HepG2 (cell line): ENCODE data around the gene NAV1. TPM values are rescaled to one million over a fixed set of nuclear protein-coding genes. Genes with fewer than 3 reads are reported as not detected.

Source experiments
- ATAC-seq: fragments of 200-7000 bp; cut with Tn5 transposase; 3 replicates; pipeline ENCODE4 v1.9.1; 2020; ENCODE audit warnings: mild to moderate bottlenecking, moderate library complexity
- BruUV-seq: library from RNA; stranded (reverse); fragments of 400-500 nt; replicated peaks from 2 replicates; lab custom pipeline; 2021; lab: Mats Ljungman, UMichigan
- CTCF ChIA-PET: fragments of 300-600 bp; formaldehyde crosslinking; extraction: SDS; loops from one replicate; lab custom pipeline; 2021; ENCODE audit warnings: low total read pairs, inconsistent platforms, low intra/inter-chr PET ratio; lab: Yijun Ruan, JAX
- POLR2A ChIA-PET: fragments of 350-600 bp; sonication (Branson Sonifier 250); formaldehyde crosslinking; loops from one replicate; lab custom pipeline; 2020; ENCODE audit warnings: antibody characterized with exemption, inconsistent platforms; lab: Yijun Ruan, JAX
- DNase-seq: peaks from one replicate; pipeline ENCODE4 v3.0.0-alpha.2; 2015; ENCODE audit warnings: low spot score
- FAIRE-seq: peaks from 3 replicates; lab custom pipeline; 2011; peaks lifted over from hg19 to GRCh38; lab: Jason Lieb, UNC
- H2AFZ ChIP-seq: one replicate; pipeline ENCODE4 v1.6.1; 2011; ENCODE audit warnings: low read length, inconsistent platforms
- H3K27ac ChIP-seq: fragments of 300-600 bp; 3 replicates; pipeline ENCODE4 v1.8.0; 2011; ENCODE audit warnings: mixed run types, mild to moderate bottlenecking, mixed read lengths, low read length, inconsistent platforms; ENCODE audit not compliant: insufficient read depth; ENCODE audit errors: extremely low read length
- H3K27me3 ChIP-seq, 2 experiments: fragments of 200-600 bp in 1 of 2; 2 replicates in 1 of 2; 3 replicates in 1 of 2; pipeline versions ENCODE4 v1.6.0 to v1.8.0; 2011; ENCODE audit warnings: low read length in 2 of 2, mild to moderate bottlenecking in 2 of 2, moderate library complexity in 2 of 2, inconsistent platforms in 1 of 2; ENCODE audit not compliant: insufficient read depth in 2 of 2, control insufficient read depth in 1 of 2
- H3K36me3 ChIP-seq, 2 experiments: fragments of 200-600 bp in 1 of 2; replicated peaks in 1 of 2; 2 replicates in 1 of 2; 3 replicates in 1 of 2; pipeline versions ENCODE4 v1.5.1 to v1.8.0; 2011; ENCODE audit warnings: low read length in 2 of 2, inconsistent platforms in 1 of 2; ENCODE audit not compliant: insufficient read depth in 2 of 2, control insufficient read depth in 1 of 2
- H3K4me1 ChIP-seq: 2 replicates; pipeline ENCODE4 v1.5.1; 2012; ENCODE audit warnings: low read length, inconsistent platforms; ENCODE audit not compliant: insufficient read depth
- H3K4me2 ChIP-seq: 2 replicates; pipeline ENCODE4 v1.6.0; 2011; ENCODE audit warnings: low read depth, low read length, inconsistent platforms
- H3K4me3 ChIP-seq, 3 experiments: fragments of 200-600 bp in 1 of 3; sonication (generic), shearing (Covaris generic) in 1 of 3; replicated peaks in 1 of 3; 2 replicates each; pipeline ENCODE4 v1.5.1; 2011 to 2016; ENCODE audit warnings: low read length in 3 of 3, inconsistent platforms in 2 of 3, low read depth in 2 of 3, mild to moderate bottlenecking in 2 of 3, control low read depth in 1 of 3, mixed read lengths in 1 of 3; ENCODE audit not compliant: insufficient read depth in 1 of 3
- H3K79me2 ChIP-seq: one replicate; pipeline ENCODE4 v1.6.1; 2011; ENCODE audit warnings: low read length, inconsistent platforms; ENCODE audit not compliant: insufficient read depth
- H3K9ac ChIP-seq: 2 replicates; pipeline ENCODE4 v1.6.0; 2011; ENCODE audit warnings: mild to moderate bottlenecking, low read depth, low read length, inconsistent platforms; ENCODE audit not compliant: insufficient read depth
- H3K9me3 ChIP-seq: 2 replicates; pipeline ENCODE4 v1.5.1; 2012; ENCODE audit warnings: mild to moderate bottlenecking, low read length
- H4K20me1 ChIP-seq: 2 replicates; pipeline ENCODE4 v1.6.0; 2011; ENCODE audit warnings: inconsistent platforms, mild to moderate bottlenecking, low read length, moderate library complexity; ENCODE audit not compliant: insufficient read depth
- HNRNPLL ChIP-seq: fragments of 200-400 bp; formaldehyde crosslinking; IDR thresholded peaks from 2 replicates; pipeline ENCODE4 v1.6.1; 2017; ENCODE audit warnings: mild to moderate bottlenecking, low read depth, low read length; ENCODE audit not compliant: poor library complexity, severe bottlenecking
- PAWR ChIP-seq: sonication (generic); formaldehyde crosslinking; IDR thresholded peaks from 2 replicates; pipeline ENCODE4 v1.4.0; 2020; ENCODE audit warnings: missing genetic modification reagents, mild to moderate bottlenecking, borderline replicate concordance
- ZBTB10 ChIP-seq: sonication (generic); formaldehyde crosslinking; IDR thresholded peaks from 2 replicates; pipeline ENCODE4 v1.4.0; 2020; ENCODE audit warnings: missing genetic modification reagents, borderline replicate concordance
- ZBTB8A ChIP-seq: sonication (generic); formaldehyde crosslinking; IDR thresholded peaks from 2 replicates; pipeline ENCODE4 v1.4.0; 2020; ENCODE audit warnings: mild to moderate bottlenecking, low read depth, missing genetic modification reagents, borderline replicate concordance
- ZNF496 ChIP-seq: sonication (generic); formaldehyde crosslinking; IDR thresholded peaks from 2 replicates; pipeline ENCODE4 v1.8.1; 2023; ENCODE audit warnings: mild to moderate bottlenecking, moderate library complexity, missing genetic modification reagents; ENCODE audit not compliant: insufficient replicate concordance
- WGBS: methylation state at CpG from one replicate; pipeline ENCODE4 v1.1.6; 2017; ENCODE audit warnings: low lambda C conversion rate; 5-methylcytosine and 5-hydroxymethylcytosine counted together
- in situ Hi-C: cut with HindIII; loops from 2 replicates; pipeline ENCODE4 v1.10.0; 2017; ENCODE audit warnings: low pct_unique_long_range_greater_than_20kb; ENCODE audit not compliant: extremely low pct_ligation_motif_present
- intact Hi-C: fragments of 100-400 bp; cut with micrococcal nuclease; formaldehyde crosslinking; loops from one replicate; pipeline ENCODE4 v1.10.0; 2022; ENCODE audit not compliant: unreplicated experiment
- polyA plus RNA-seq, 8 experiments: library from polyadenylated mRNA; depleted of rRNA in 3 of 8; stranded (reverse) in 7 of 8; unstranded in 1 of 8; fragments of >200 nt; fragmentation: Illumina TruSeq in 4 of 8; extraction: Trizol in 4 of 8; gene quantifications; 2 replicates each; pipeline versions ENCODE4 v1.2.1 to v1.2.3, GENCODE V29; 2011 to 2016; ENCODE audit warnings: low read depth in 4 of 8, missing spikeins in 1 of 8, mixed read lengths in 1 of 8; ENCODE audit not compliant: insufficient read depth in 1 of 8
- total RNA-seq, 5 experiments: library from RNA; depleted of rRNA; stranded (reverse); fragments of >200 nt; fragmentation: Illumina TruSeq; extraction: Trizol; gene quantifications; 2 replicates each; pipeline ENCODE4 v1.2.3, GENCODE V29; 2016; ENCODE audit warnings: low read depth in 1 of 5

Gene NAV1
- total and polyA plus RNA-seq, 2 of the 13 experiments (the other 11 are each of a cell fraction or from before 2014, with no cell fraction given) = not detected

GRCh38 chr1:201573923-201574322, 35.0 kb downstream of the NAV1 start (continued):
- TF ChIP-seq ZBTB10 (CRISPR knock-in tag) (no peak), ZBTB8A (CRISPR knock-in tag) (no peak)
- TF ChIP-seq, all 625 proteins: peak for 0

GRCh38 chr1:201575912-201576311, 37.0 kb downstream of the NAV1 start:
- Histone ChIP-seq H3K4me1 (no peaks in the 10 kb centered on the region), H3K9me3 (no peaks in the 10 kb centered on the region), H3K4me2 (no peak overlapping the region), H2AFZ (no peak overlapping the region), H3K27ac (no peak overlapping the region), H3K9ac (no peak overlapping the region), H3K79me2 (no peaks in the 10 kb centered on the region), H3K4me3 (no peak overlapping the region), H3K36me3 (no peaks in the 10 kb centered on the region), H3K27me3 (peaks cover 3 to 5% of the 10 kb centered on the region in 2 experiments; a peak in 2 of 5 replicates), H4K20me1 (no peaks in the 10 kb centered on the region)
- 5% methylated on average over 3 of the region's 3 CpGs for WGBS
- DNase-seq = no peak
- no peak for FAIRE-seq
- ChIA-PET CTCF (no interaction called here), POLR2A (no interaction called here)
- intact Hi-C loops (no loop called here), in situ Hi-C loops (no loop called here)
- ATAC-seq = no peak
- no TSS peak for BruUV-seq
- no peak for TF ChIP-seq PAWR
- no peak for TF ChIP-seq ZNF496
- TF ChIP-seq HNRNPLL = no peak
